GM12878 (cell line): ENCODE measurements around the gene VAV2. TPM values are rescaled to one million over a fixed set of nuclear protein-coding genes. Genes with fewer than 3 reads are reported as not detected.

Experiments used
- ATAC-seq: fragments of 200-7000 bp; cut with Tn5 transposase; 3 replicates; pipeline ENCODE4 v1.9.1; 2020; ENCODE audit warnings: mild to moderate bottlenecking, moderate library complexity
- BruUV-seq: library from RNA; stranded (reverse); fragments of 400-500 nt; replicated peaks from 2 replicates; lab custom pipeline; 2021; lab: Mats Ljungman, UMichigan
- CTCF ChIA-PET: fragments of 300-600 bp; sonication (Branson Sonifier 250); formaldehyde crosslinking; extraction: SDS; loops from one replicate; lab custom pipeline; 2021; ENCODE audit warnings: inconsistent platforms; lab: Yijun Ruan, JAX
- POLR2A ChIA-PET: fragments of 350-600 bp; formaldehyde crosslinking; extraction: SDS; loops from one replicate; lab custom pipeline; 2021; ENCODE audit warnings: inconsistent platforms; lab: Charles Lee
- RAD21 ChIA-PET: fragments of 300-600 bp; sonication (Branson Sonifier 250); formaldehyde crosslinking; loops from one replicate; lab custom pipeline; 2023; ENCODE audit warnings: antibody characterized with exemption; ENCODE audit not compliant: unreplicated experiment; lab: Charles Lee
- SMC1A ChIA-PET: fragments of 300-600 bp; sonication (Branson Sonifier 250); formaldehyde crosslinking; loops from one replicate; lab custom pipeline; 2023; ENCODE audit not compliant: unreplicated experiment, uncharacterized antibody; lab: Charles Lee
- DNase-seq: peaks from one replicate; pipeline ENCODE4 v3.0.0-alpha.2; 2011; ENCODE audit warnings: low read depth, low spot score
- FAIRE-seq: peaks from 3 replicates; lab custom pipeline; 2011; peaks lifted over from hg19 to GRCh38; lab: Jason Lieb, UNC
- H2AFZ ChIP-seq: 2 replicates; pipeline ENCODE4 v1.6.0; 2011; ENCODE audit warnings: low read depth, low read length, control low read depth; ENCODE audit not compliant: control insufficient read depth
- H3K27ac ChIP-seq: 2 replicates; pipeline ENCODE4 v1.5.1; 2011; ENCODE audit warnings: control low read depth; ENCODE audit not compliant: control insufficient read depth, insufficient read depth
- H3K27me3 ChIP-seq, 2 experiments: replicated peaks in 1 of 2; 2 replicates each; pipeline versions ENCODE4 v1.6.0 to v1.6.1; 2011; ENCODE audit warnings: low read length in 1 of 2; ENCODE audit not compliant: control insufficient read depth in 2 of 2, insufficient read depth in 2 of 2
- H3K36me3 ChIP-seq, 2 experiments: 2 replicates each; pipeline ENCODE4 v1.5.1; 2011; ENCODE audit warnings: low read length in 1 of 2; ENCODE audit not compliant: control insufficient read depth in 2 of 2, insufficient read depth in 2 of 2
- H3K4me1 ChIP-seq: 2 replicates; pipeline ENCODE4 v1.6.1; 2011; ENCODE audit warnings: mild to moderate bottlenecking, low read length, moderate library complexity, mixed read lengths; ENCODE audit not compliant: control insufficient read depth, insufficient read depth
- H3K4me2 ChIP-seq: 2 replicates; pipeline ENCODE4 v1.6.0; 2011; ENCODE audit warnings: control low read depth; ENCODE audit not compliant: control insufficient read depth, insufficient read depth
- H3K4me3 ChIP-seq: fragments of 200-600 bp; sonication (generic); 2 replicates; pipeline ENCODE4 v1.5.1; 2016
- H3K79me2 ChIP-seq: 2 replicates; pipeline ENCODE4 v1.6.0; 2011; ENCODE audit warnings: low read length; ENCODE audit not compliant: control insufficient read depth, insufficient read depth
- H3K9ac ChIP-seq: 2 replicates; pipeline ENCODE4 v1.8.0; 2011; ENCODE audit warnings: low read length, control low read depth, mixed read lengths; ENCODE audit not compliant: control insufficient read depth, insufficient read depth
- H3K9me3 ChIP-seq: replicated peaks from 3 replicates; pipeline ENCODE4 v1.5.1; 2011; ENCODE audit warnings: mild to moderate bottlenecking, low read length; ENCODE audit not compliant: control insufficient read depth, insufficient read depth
- H4K20me1 ChIP-seq: 2 replicates; pipeline ENCODE4 v1.6.0; 2011; ENCODE audit not compliant: control insufficient read depth, insufficient read depth
- ASH2L ChIP-seq: fragments of 300-600, 200-600 bp; sonication (generic); IDR thresholded peaks from 2 replicates; pipeline ENCODE4 v1.6.1; 2017; ENCODE audit warnings: low read depth, mild to moderate bottlenecking, borderline replicate concordance
- ESRRA ChIP-seq: IDR thresholded peaks from 2 replicates; pipeline ENCODE4 v1.6.1; 2012; ENCODE audit warnings: mild to moderate bottlenecking, low read length, improper control_type of control experiment
- SIX5 ChIP-seq: IDR thresholded peaks from 2 replicates; pipeline ENCODE4 v1.6.1; 2011; ENCODE audit warnings: mild to moderate bottlenecking, low read depth, low read length, moderate library complexity; ENCODE audit not compliant: severe bottlenecking
- YBX1 ChIP-seq: fragments of 450-650 bp; IDR thresholded peaks from 2 replicates; pipeline ENCODE4 v1.6.1; 2016; ENCODE audit warnings: antibody characterized with exemption
- ZNF207 ChIP-seq: fragments of 450-650 bp; IDR thresholded peaks from 2 replicates; pipeline ENCODE4 v1.6.1; 2014; ENCODE audit warnings: antibody characterized with exemption, mild to moderate bottlenecking, borderline replicate concordance
- WGBS: methylation state at CpG from one replicate; pipeline ENCODE4 v1.1.6; 2016; ENCODE audit warnings: low lambda C conversion rate; ENCODE audit not compliant: insufficient replicate concordance, insufficient coverage; ENCODE audit errors: missing lambda C conversion rate; 5-methylcytosine and 5-hydroxymethylcytosine counted together
- in situ Hi-C: fragments of 300-500 bp; cut with MboI; formaldehyde crosslinking; loops from 9 replicates; pipeline ENCODE4 v1.14.3; 2018; ENCODE audit warnings: mixed read lengths
- intact Hi-C: fragments of 100-400 bp; cut with micrococcal nuclease; formaldehyde crosslinking; loops from one replicate; pipeline ENCODE4 v1.14.2; 2022; ENCODE audit not compliant: unreplicated experiment
- polyA plus RNA-seq, 11 experiments: library from polyadenylated mRNA; depleted of rRNA in 4 of 11; unstranded in 6 of 11; stranded (reverse) in 5 of 11; fragments of >200 nt; fragmentation: Nextera tagmentation in 4 of 11; fragmentation: Illumina TruSeq in 1 of 11; extraction: Ambion mirVana in 4 of 11; extraction: Trizol in 1 of 11; gene quantifications; 1 replicate in 1 of 11; 2 replicates in 10 of 11; pipeline versions ENCODE4 v1.2.1 to v1.2.3, GENCODE V29; 2011 to 2016; ENCODE audit warnings: inconsistent platforms in 2 of 11, missing spikeins in 2 of 11, low read depth in 1 of 11
- total RNA-seq, 4 experiments: library from RNA; depleted of rRNA in 3 of 4; stranded (reverse); fragments of >200 nt in 3 of 4; fragmentation: Illumina TruSeq in 1 of 4; extraction: Trizol in 1 of 4; gene quantifications; 2 replicates each; pipeline versions ENCODE4 v1.2.1 to v1.2.3, GENCODE V29; 2013 to 2021
- TF ChIP-seq, protein P1 (sequence below): IDR thresholded peaks from 2 replicates; pipeline ENCODE4 v1.6.1; 2011; ENCODE audit warnings: borderline replicate concordance, low read depth, mild to moderate bottlenecking, moderate library complexity, mixed read lengths, low read length; ENCODE audit not compliant: insufficient read depth; ENCODE audit errors: extremely low read length

The VAV2 gene
- total and polyA plus RNA-seq, 10 of the 15 experiments (the other 5 are each of a cell fraction or from before 2014, with no cell fraction given): 0.13 to 43.9 (median 16.9) TPM

DNA sequence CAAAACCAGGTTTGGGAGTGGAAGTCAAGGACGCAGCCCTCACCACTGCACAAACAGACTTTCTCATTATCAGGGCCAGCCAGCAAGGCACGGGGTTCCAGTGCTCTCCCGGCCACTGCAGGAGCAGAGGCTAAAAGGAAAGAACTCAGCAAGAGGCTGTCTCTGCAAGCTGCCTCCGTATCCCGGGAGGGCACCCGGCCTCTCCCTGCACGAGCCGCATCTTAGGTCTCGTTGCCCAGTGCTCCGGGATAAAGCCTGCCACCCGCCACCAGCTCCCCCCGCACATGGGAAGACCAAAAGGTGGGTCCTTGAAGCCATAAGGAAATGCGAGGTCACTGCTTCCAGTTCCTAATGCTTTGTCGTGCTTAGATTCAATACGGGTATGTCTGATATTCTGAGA is 136.8 kb downstream of the VAV2 start:
- 0 out of 2 replicates have a peak, but pooled peaks cover 2% of the 10 kb centered on the region for H4K20me1 ChIP-seq
- WGBS: 93% methylated on average over 15 of the region's 15 CpGs

DNA sequence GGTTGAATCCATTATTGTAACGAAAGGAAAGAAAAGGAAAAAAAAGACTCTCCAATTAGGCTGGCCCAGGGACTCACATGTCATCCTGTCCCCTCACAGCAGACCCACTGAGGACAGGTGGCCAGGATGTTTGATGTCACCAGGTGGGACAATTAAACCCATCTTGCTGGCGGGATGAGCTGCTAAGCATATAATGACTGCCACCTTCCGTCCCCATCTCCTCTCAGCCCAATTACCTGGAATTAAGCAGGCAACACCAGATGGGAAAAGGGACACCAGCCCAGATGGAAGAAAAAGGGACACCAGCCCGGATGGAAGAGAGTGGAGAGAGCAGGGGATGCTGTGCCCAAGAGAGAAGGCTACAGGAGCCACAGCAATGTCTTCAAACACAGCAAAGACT is 137.4 kb downstream of the VAV2 start:
- no peaks in the 10 kb centered on the region for H3K4me1 ChIP-seq
- H3K4me2 ChIP-seq: no peak overlapping the region
- no peak overlapping the region for H2AFZ ChIP-seq
- TF ChIP-seq ESRRA (no peak), ZNF207 (no peak), SIX5 (no peak), YBX1 (no peak)
- TF ChIP-seq, protein P1, sequence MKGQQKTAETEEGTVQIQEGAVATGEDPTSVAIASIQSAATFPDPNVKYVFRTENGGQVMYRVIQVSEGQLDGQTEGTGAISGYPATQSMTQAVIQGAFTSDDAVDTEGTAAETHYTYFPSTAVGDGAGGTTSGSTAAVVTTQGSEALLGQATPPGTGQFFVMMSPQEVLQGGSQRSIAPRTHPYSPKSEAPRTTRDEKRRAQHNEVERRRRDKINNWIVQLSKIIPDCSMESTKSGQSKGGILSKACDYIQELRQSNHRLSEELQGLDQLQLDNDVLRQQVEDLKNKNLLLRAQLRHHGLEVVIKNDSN: no peak
- ChIA-PET SMC1A (no interaction called here), RAD21 (no interaction called here), POLR2A (no interaction called here), CTCF (no interaction called here)
- peaks cover 0 to 23% of the 10 kb centered on the region in 2 experiments; a peak in 3 of 4 replicates for H3K36me3 ChIP-seq
- WGBS: 74% methylated on average over 4 of the region's 4 CpGs
- 0 out of 2 replicates have a peak, but pooled peaks cover 3% of the 10 kb centered on the region for H4K20me1 ChIP-seq
- BruUV-seq: no TSS peak
- FAIRE-seq (no peak), ATAC-seq (no peak), DNase-seq (no peak)
- in situ Hi-C loops: no loop called here
- H3K9me3 ChIP-seq: no peaks in the 10 kb centered on the region
- no peak overlapping the region for H3K27ac ChIP-seq
- H3K9ac ChIP-seq: no peak overlapping the region
- peaks cover 2% of the 10 kb centered on the region for H3K79me2 ChIP-seq
- intact Hi-C loops: no loop called here
- H3K27me3 ChIP-seq: no peaks in the 10 kb centered on the region
- no peak overlapping the region for H3K4me3 ChIP-seq

More for the DNA sequence above, 136.8 kb downstream of the VAV2 start:
- Histone ChIP-seq H2AFZ (no peak overlapping the region), H3K9me3 (no peaks in the 10 kb centered on the region), H3K4me1 (no peaks in the 10 kb centered on the region), H3K27ac (no peak overlapping the region), H3K4me2 (no peak overlapping the region), H3K4me3 (no peak overlapping the region), H3K36me3 (peaks cover under 1 to 24% of the 10 kb centered on the region in 2 experiments; a peak in 3 of 4 replicates), H3K9ac (no peak overlapping the region), H3K79me2 (peaks cover 2% of the 10 kb centered on the region), H3K27me3 (no peaks in the 10 kb centered on the region)
- intact Hi-C loops: no loop called here
- SMC1A ChIA-PET: no interaction called here
- ATAC-seq (no peak), DNase-seq (no peak), FAIRE-seq (no peak)
- in situ Hi-C loops: no loop called here
- CTCF ChIA-PET: no interaction called here
- POLR2A ChIA-PET: no interaction called here
- BruUV-seq: no TSS peak
- RAD21 ChIA-PET: no interaction called here
- no peak for TF ChIP-seq ASH2L
